Measurements from ENCODE around the gene KANSL1. TPM values are rescaled to one million over a fixed set of nuclear protein-coding genes. Genes with fewer than 3 reads are reported as not detected.

Gene KANSL1
- total RNA-seq, 1 donor from 2014 or later: 121 TPM

DNA sequence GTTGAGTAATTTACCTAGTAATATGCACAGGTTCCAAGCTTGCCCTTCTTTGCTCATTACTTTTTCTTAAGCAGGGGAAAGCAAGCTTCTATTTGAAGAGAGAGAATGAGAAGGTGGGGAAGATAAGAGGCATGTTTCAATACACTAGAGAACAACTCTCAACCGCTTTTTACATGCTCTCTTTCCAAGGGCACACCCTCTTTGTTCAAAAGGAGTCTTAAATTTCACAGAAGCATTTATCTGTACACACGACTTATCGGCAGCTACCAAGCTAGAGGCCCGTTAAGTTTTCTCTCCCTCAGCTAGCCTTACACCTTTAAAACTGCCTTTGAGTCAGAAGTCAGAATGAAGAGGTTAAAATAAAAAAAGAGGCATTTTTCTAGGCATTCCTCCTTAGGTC is 114.6 kb downstream of the KANSL1 start:
- peaks cover 26% of the 10 kb centered on the region for H3K36me3 Mint-ChIP-seq (ENCODE audit: low read depth)
- no peaks in the 10 kb centered on the region for H3K9me3 Mint-ChIP-seq
- H3K27ac Mint-ChIP-seq (ENCODE audit: unreplicated experiment): no peak overlapping the region

GRCh38 chr17:46074540-46074939 is 118.7 kb downstream of the KANSL1 start:
- no peak overlapping the region for H3K27ac Mint-ChIP-seq (ENCODE audit: unreplicated experiment)
- H3K4me1 Mint-ChIP-seq: peaks cover 31% of the 10 kb centered on the region
- H3K9me3 Mint-ChIP-seq: no peaks in the 10 kb centered on the region
- DNase-seq (ENCODE audit: low read depth, low spot score): no peak
- no peak for TF ChIP-seq CTCF (conservative IDR thresholded peaks at IDR 0.05)
- H3K27me3 Mint-ChIP-seq (ENCODE audit: low read depth): no peaks in the 10 kb centered on the region
- no peak overlapping the region for H3K4me3 Mint-ChIP-seq
- H3K36me3 Mint-ChIP-seq (ENCODE audit: low read depth): peaks cover 24% of the 10 kb centered on the region

More for the DNA sequence above, 114.6 kb downstream of the KANSL1 start:
- no peak for TF ChIP-seq CTCF (conservative IDR thresholded peaks at IDR 0.05)
- Mint-ChIP-seq H3K27me3 (ENCODE audit: low read depth) (no peaks in the 10 kb centered on the region), H3K4me3 (no peak overlapping the region), H3K4me1 (peaks cover 26% of the 10 kb centered on the region)
- no peak for DNase-seq (ENCODE audit: low read depth, low spot score)

DNA sequence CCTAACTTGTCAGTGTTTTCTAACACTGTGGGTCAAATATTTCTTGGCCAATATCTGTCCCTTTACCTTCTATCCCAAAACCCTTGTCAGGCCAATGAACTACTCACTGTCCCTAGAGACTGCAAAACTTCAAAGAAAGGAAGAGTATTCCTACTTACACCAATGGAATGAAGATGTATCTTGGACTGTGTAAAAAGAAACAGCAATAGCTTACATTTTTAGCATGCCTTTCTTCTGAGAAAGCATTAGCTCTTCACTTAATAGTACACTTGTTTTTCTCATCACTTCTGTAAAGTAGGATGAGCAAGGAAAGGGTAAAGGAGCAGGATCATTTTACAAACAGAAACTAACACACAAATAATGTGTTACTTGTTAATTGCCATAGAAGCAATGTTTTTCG is 120.2 kb downstream of the KANSL1 start:
- peaks cover 31% of the 10 kb centered on the region for H3K4me1 Mint-ChIP-seq
- H3K36me3 Mint-ChIP-seq (ENCODE audit: low read depth): peaks cover 12% of the 10 kb centered on the region
- no peak overlapping the region for H3K27ac Mint-ChIP-seq (ENCODE audit: unreplicated experiment)
- DNase-seq (ENCODE audit: low read depth, low spot score): no peak
- no peaks in the 10 kb centered on the region for H3K27me3 Mint-ChIP-seq (ENCODE audit: low read depth)
- no peak overlapping the region for H3K4me3 Mint-ChIP-seq
- no peaks in the 10 kb centered on the region for H3K9me3 Mint-ChIP-seq
- TF ChIP-seq CTCF (conservative IDR thresholded peaks at IDR 0.05): no peak

- Mint-ChIP-seq H3K27ac (ENCODE audit: unreplicated experiment) (no peak overlapping the region), H3K4me1 (peaks cover 30% of the 10 kb centered on the region), H3K4me3 (no peak overlapping the region), H3K27me3 (ENCODE audit: low read depth) (no peaks in the 10 kb centered on the region), H3K36me3 (ENCODE audit: low read depth) (peaks cover 11% of the 10 kb centered on the region), H3K9me3 (no peaks in the 10 kb centered on the region)
- DNase-seq (ENCODE audit: low read depth, low spot score): no peak
- no peak for TF ChIP-seq CTCF (conservative IDR thresholded peaks at IDR 0.05)
Observed at GRCh38 chr17:46071796-46072195, 121.4 kb downstream of the KANSL1 start.

- H3K36me3 Mint-ChIP-seq (ENCODE audit: low read depth): peaks cover 17% of the 10 kb centered on the region
- no peak overlapping the region for H3K4me3 Mint-ChIP-seq
- DNase-seq (ENCODE audit: low read depth, low spot score): no peak
- no peaks in the 10 kb centered on the region for H3K27me3 Mint-ChIP-seq (ENCODE audit: low read depth)
- no peak overlapping the region for H3K27ac Mint-ChIP-seq (ENCODE audit: unreplicated experiment)
- H3K9me3 Mint-ChIP-seq: no peaks in the 10 kb centered on the region
- no peaks in the 10 kb centered on the region for H3K4me1 Mint-ChIP-seq
- TF ChIP-seq CTCF (conservative IDR thresholded peaks at IDR 0.05): no peak
Observed at GRCh38 chr17:46064460-46064859, 128.8 kb downstream of the KANSL1 start.

- no peaks in the 10 kb centered on the region for H3K27me3 Mint-ChIP-seq (ENCODE audit: low read depth)
Observed at GRCh38 chr17:46063241-46063640, 130.0 kb downstream of the KANSL1 start.

More at GRCh38 chr17:46063241-46063640, 130.0 kb downstream of the KANSL1 start:
- DNase-seq (ENCODE audit: low read depth, low spot score): no peak
- no peak overlapping the region for H3K4me3 Mint-ChIP-seq
- peaks cover 3% of the 10 kb centered on the region for H3K4me1 Mint-ChIP-seq
- H3K27ac Mint-ChIP-seq (ENCODE audit: unreplicated experiment): no peak overlapping the region
- H3K36me3 Mint-ChIP-seq (ENCODE audit: low read depth): peaks cover 19% of the 10 kb centered on the region
- no peaks in the 10 kb centered on the region for H3K9me3 Mint-ChIP-seq
- no peak for TF ChIP-seq CTCF (conservative IDR thresholded peaks at IDR 0.05)

Data from neural crest cell (in vitro differentiated cells).